Measurements from ENCODE around the gene SYT4. TPM values are rescaled to one million over a fixed set of nuclear protein-coding genes. Genes with fewer than 3 reads are reported as not detected.

SYT4 gene
- total and polyA plus RNA-seq, 2 of the 8 experiments (the other 6 are each of a cell fraction or from before 2014, with no cell fraction given): 2.4 to 10.2 TPM

DNA sequence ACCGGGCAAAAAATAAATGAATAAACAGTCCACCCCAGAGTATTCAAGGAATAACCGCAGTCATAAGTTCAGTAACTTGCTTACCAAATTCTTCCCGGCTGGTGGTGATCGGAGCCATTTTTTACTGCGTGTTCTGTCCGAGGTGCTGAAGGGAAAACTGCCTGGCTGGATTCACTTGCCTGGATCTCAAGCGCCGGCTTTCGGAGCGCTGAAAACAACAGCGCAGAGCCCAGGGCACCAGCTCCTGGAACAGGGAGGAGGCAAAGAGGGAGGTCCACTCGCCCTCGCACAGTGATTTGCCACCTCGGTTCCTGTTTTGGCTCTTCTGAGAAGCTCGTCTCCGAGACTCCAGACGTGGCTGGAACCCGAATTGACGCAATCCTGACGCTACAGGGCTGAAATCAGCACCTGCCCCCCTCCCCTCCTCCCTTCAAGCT lies at the start of gene SYT4 (continued):
- TF ChIP-seq CHD7 (IDR thresholded peaks at IDR 0.05; ENCODE audit: insufficient replicate concordance, low read length): no peak
- peak; percentile 70 for TF ChIP-seq CEBPB (IDR thresholded peaks at IDR 0.05; ENCODE audit: low read depth, low read length)
- TF ChIP-seq TAF1 (IDR thresholded peaks at IDR 0.05; ENCODE audit: low read depth, low read length): 0 out of 2 replicates have a peak, but pooled peaks have one; percentile 24
- no peak for TF ChIP-seq SAP30 (IDR thresholded peaks at IDR 0.05; ENCODE audit: insufficient read depth, insufficient replicate concordance, low read length)
- TF ChIP-seq BCL11A (IDR thresholded peaks at IDR 0.05; ENCODE audit: low read depth in 2 of 2, low read length in 2 of 2): no peak
- no peak for TF ChIP-seq CTBP2 (IDR thresholded peaks at IDR 0.05; ENCODE audit: borderline replicate concordance, insufficient read depth, insufficient read length, low read length)
- no peak for TF ChIP-seq RFX5 (IDR thresholded peaks at IDR 0.05; ENCODE audit: borderline replicate concordance, low read depth, low read length)
- no peak for TF ChIP-seq EGR1 (IDR thresholded peaks at IDR 0.05; ENCODE audit: borderline replicate concordance, low read depth, low read length)
- TF ChIP-seq EZH2 (IDR thresholded peaks at IDR 0.05; ENCODE audit: low read depth, low read length, severe bottlenecking): no peak
- TF ChIP-seq ASH2L (IDR thresholded peaks at IDR 0.05; ENCODE audit: low read length): no peak
- TF ChIP-seq CHD2 (IDR thresholded peaks at IDR 0.05; ENCODE audit: low read length): peak; percentile 44; the same call in 1 of the 2 replicates
- TF ChIP-seq TEAD4 (IDR thresholded peaks at IDR 0.05; ENCODE audit: low read depth, low read length): no peak

All from H1 (cell line).